ENCODE data around the gene MTMR2. TPM values are rescaled to one million over a fixed set of nuclear protein-coding genes. Genes with fewer than 3 reads are reported as not detected.

MTMR2 gene
- total and polyA plus RNA-seq, 2 of the 13 experiments (the other 11 are each of a cell fraction or from before 2014, with no cell fraction given): 12.7 to 22.3 TPM

- H3K4me3 ChIP-seq (replicated peaks in 1 of 3; ENCODE audit: insufficient read depth in 1 of 3, low read depth in 2 of 3, low read length in 3 of 3): no peak overlapping the region
These were observed 6.5 kb downstream of the MTMR2 start for GRCh38 chr11:95917193-95918036.

More at GRCh38 chr11:95917193-95918036, 6.5 kb downstream of the MTMR2 start:
- Histone ChIP-seq H3K36me3 (replicated peaks in 1 of 2; ENCODE audit: control insufficient read depth in 1 of 2, insufficient read depth in 2 of 2, low read length in 2 of 2) (no peaks in the 10 kb centered on the region; a peak in 2 of 5 replicates), H3K4me2 (ENCODE audit: low read depth, low read length) (no peak overlapping the region), H3K27ac (ENCODE audit: extremely low read length, insufficient read depth, low read length) (no peak overlapping the region), H3K27me3 (ENCODE audit: control insufficient read depth in 1 of 2, insufficient read depth in 2 of 2, low read length in 2 of 2) (no peaks in the 10 kb centered on the region), H2AFZ (ENCODE audit: low read length) (no peak overlapping the region), H3K9me3 (ENCODE audit: low read length) (no peaks in the 10 kb centered on the region), H4K20me1 (ENCODE audit: insufficient read depth, low read length) (no peaks in the 10 kb centered on the region), H3K4me1 (ENCODE audit: insufficient read depth, low read length) (peaks cover 37% of the 10 kb centered on the region), H3K9ac (ENCODE audit: insufficient read depth, low read depth, low read length) (no peak overlapping the region), H3K79me2 (ENCODE audit: insufficient read depth, low read length) (peaks cover 65% of the 10 kb centered on the region)
- CTCF ChIA-PET (ENCODE audit: low intra/inter-chr PET ratio, low total read pairs): no interaction called here
- POLR2A ChIA-PET: no interaction called here
- TF ChIP-seq RFX5 (IDR thresholded peaks at IDR 0.05; ENCODE audit: low read depth, low read length) (peak; percentile 91), MAF1 (CRISPR knock-in tag; IDR thresholded peaks at IDR 0.05; ENCODE audit: borderline replicate concordance) (no peak), RFXANK (CRISPR knock-in tag; IDR thresholded peaks at IDR 0.05) (0 out of 2 replicates have a peak, but pooled peaks have one; percentile 50), ZNF710 (CRISPR knock-in tag; IDR thresholded peaks at IDR 0.05; ENCODE audit: borderline replicate concordance) (no peak), SALL1 (CRISPR knock-in tag; IDR thresholded peaks at IDR 0.05) (no peak), DMAP1 (CRISPR knock-in tag; IDR thresholded peaks at IDR 0.05) (no peak), ZNF207 (IDR thresholded peaks at IDR 0.05; ENCODE audit: borderline replicate concordance) (no peak), RERE (CRISPR knock-in tag; IDR thresholded peaks at IDR 0.05; ENCODE audit: low read depth) (no peak)
- FAIRE-seq (no peak), ATAC-seq (no peak), DNase-seq (ENCODE audit: low spot score) (no peak)
- BruUV-seq (replicated peaks): no TSS peak
- intact Hi-C loops (cut with micrococcal nuclease; ENCODE audit: unreplicated experiment): no loop called here
- in situ Hi-C loops (cut with HindIII; ENCODE audit: extremely low pct_ligation_motif_present, low pct_unique_long_range_greater_than_20kb): no loop called here
- WGBS (ENCODE audit: low lambda C conversion rate): 94% methylated on average over 8 of the region's 8 CpGs

Measured in HepG2 (cell line).